Astrocyte (in vitro differentiated cells and primary cell): ENCODE data around the gene SULT1A2. TPM values are rescaled to one million over a fixed set of nuclear protein-coding genes. Genes with fewer than 3 reads are reported as not detected.

Source experiments
- DNase-seq: peaks from one replicate; pipeline ENCODE4 v3.0.0-alpha.2; 2010; ENCODE audit warnings: low read depth
- FAIRE-seq: peaks from 2 replicates; lab custom pipeline; 2011; peaks lifted over from hg19 to GRCh38; lab: Jason Lieb, UNC
- H2AFZ ChIP-seq: 2 replicates; pipeline ENCODE4 v1.6.0; 2012; ENCODE audit warnings: low read depth, low read length, inconsistent platforms
- H3K27ac ChIP-seq: 2 replicates; pipeline ENCODE4 v1.5.1; 2011; ENCODE audit warnings: low read depth, low read length, inconsistent platforms
- H3K27me3 ChIP-seq: 2 replicates; pipeline ENCODE4 v1.6.0; 2011; ENCODE audit warnings: low read length, inconsistent platforms; ENCODE audit not compliant: insufficient read depth
- H3K36me3 ChIP-seq: 2 replicates; pipeline ENCODE4 v1.5.1; 2011; ENCODE audit warnings: low read length, inconsistent platforms; ENCODE audit not compliant: insufficient read depth
- H3K4me1 ChIP-seq: 2 replicates; pipeline ENCODE4 v1.5.1; 2011; ENCODE audit warnings: low read length, inconsistent platforms; ENCODE audit not compliant: insufficient read depth
- H3K4me2 ChIP-seq: 2 replicates; pipeline ENCODE4 v1.6.0; 2012; ENCODE audit warnings: low read length, inconsistent platforms
- H3K4me3 ChIP-seq: 2 replicates; pipeline ENCODE4 v1.5.1; 2011; ENCODE audit warnings: low read depth, mild to moderate bottlenecking, low read length, inconsistent platforms; ENCODE audit not compliant: insufficient read depth
- H3K79me2 ChIP-seq: 2 replicates; pipeline ENCODE4 v1.6.0; 2012; ENCODE audit warnings: mild to moderate bottlenecking, low read length, inconsistent platforms; ENCODE audit not compliant: insufficient read depth
- H3K9ac ChIP-seq: 2 replicates; pipeline ENCODE4 v1.6.0; 2012; ENCODE audit warnings: mild to moderate bottlenecking, low read length, inconsistent platforms
- H3K9me3 ChIP-seq: 2 replicates; pipeline ENCODE4 v1.5.1; 2012; ENCODE audit warnings: low read depth, mild to moderate bottlenecking, low read length, inconsistent platforms; ENCODE audit not compliant: insufficient read depth
- H4K20me1 ChIP-seq: 2 replicates; pipeline ENCODE4 v1.6.0; 2012; ENCODE audit warnings: low read length, inconsistent platforms; ENCODE audit not compliant: insufficient read depth
- H3K27ac Mint-ChIP-seq: one replicate; pipeline ENCODE4 v1.8.0; 2021; ENCODE audit warnings: mild to moderate bottlenecking, mixed read lengths; ENCODE audit not compliant: unreplicated experiment
- H3K27me3 Mint-ChIP-seq: one replicate; pipeline ENCODE4 v1.8.0; 2021; ENCODE audit warnings: low read depth, mixed read lengths; ENCODE audit not compliant: unreplicated experiment
- H3K36me3 Mint-ChIP-seq: one replicate; pipeline ENCODE4 v1.8.0; 2021; ENCODE audit warnings: low read depth, mixed read lengths; ENCODE audit not compliant: unreplicated experiment
- H3K4me1 Mint-ChIP-seq: one replicate; pipeline ENCODE4 v1.8.0; 2021; ENCODE audit warnings: low read depth, mixed read lengths; ENCODE audit not compliant: unreplicated experiment
- H3K4me3 Mint-ChIP-seq: one replicate; pipeline ENCODE4 v1.8.0; 2021; ENCODE audit warnings: mild to moderate bottlenecking, moderate library complexity, mixed read lengths; ENCODE audit not compliant: unreplicated experiment
- H3K9me3 Mint-ChIP-seq: one replicate; pipeline ENCODE4 v1.8.0; 2021; ENCODE audit warnings: mild to moderate bottlenecking, mixed read lengths; ENCODE audit not compliant: unreplicated experiment
- EZH2 ChIP-seq: IDR thresholded peaks from 2 replicates; pipeline ENCODE4 v1.6.1; 2012; ENCODE audit warnings: mild to moderate bottlenecking, low read length, inconsistent platforms; ENCODE audit not compliant: insufficient read depth
- total RNA-seq: library from RNA; stranded (reverse); gene quantifications from 2 replicates; pipeline ENCODE4 v1.2.1, GENCODE V29; 2021
- TF ChIP-seq, protein P1 (sequence below): IDR thresholded peaks from 2 replicates; pipeline ENCODE4 v1.5.1; 2011; ENCODE audit warnings: low read depth, mild to moderate bottlenecking, inconsistent platforms, low read length, moderate library complexity; ENCODE audit not compliant: insufficient read depth

Gene SULT1A2
- total RNA-seq, 1 donor from 2014 or later = not detected

DNA sequence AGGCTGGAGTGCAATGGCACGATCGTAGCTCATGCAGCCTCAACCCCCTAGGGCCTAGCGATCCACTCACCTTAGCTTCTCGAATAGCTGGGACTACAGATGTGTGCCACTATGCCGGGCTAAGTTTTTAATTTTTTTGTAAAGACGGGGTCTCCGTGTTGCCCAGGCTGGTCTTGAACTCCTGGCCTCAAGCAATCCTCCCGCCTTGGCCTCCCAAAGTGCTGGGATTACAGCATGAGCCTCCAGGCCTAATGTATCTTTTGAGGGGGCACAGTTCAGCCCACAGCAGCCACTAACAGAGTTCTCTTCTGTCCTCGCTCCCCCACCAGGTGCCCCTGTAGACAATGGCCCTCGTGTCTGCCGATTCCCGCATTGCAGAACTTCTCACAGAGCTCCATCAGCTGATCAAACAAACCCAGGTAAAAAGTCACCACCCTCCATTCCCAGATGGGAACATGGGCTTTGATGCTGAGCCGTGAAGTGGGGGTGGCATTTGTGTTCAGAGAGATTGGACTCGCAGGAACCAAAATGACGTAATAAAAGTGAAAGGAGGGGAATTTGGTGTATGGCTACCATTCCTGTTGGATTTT is 16.0 kb downstream of the SULT1A2 start:
- TF ChIP-seq EZH2 = no peak
- TF ChIP-seq, protein P1, sequence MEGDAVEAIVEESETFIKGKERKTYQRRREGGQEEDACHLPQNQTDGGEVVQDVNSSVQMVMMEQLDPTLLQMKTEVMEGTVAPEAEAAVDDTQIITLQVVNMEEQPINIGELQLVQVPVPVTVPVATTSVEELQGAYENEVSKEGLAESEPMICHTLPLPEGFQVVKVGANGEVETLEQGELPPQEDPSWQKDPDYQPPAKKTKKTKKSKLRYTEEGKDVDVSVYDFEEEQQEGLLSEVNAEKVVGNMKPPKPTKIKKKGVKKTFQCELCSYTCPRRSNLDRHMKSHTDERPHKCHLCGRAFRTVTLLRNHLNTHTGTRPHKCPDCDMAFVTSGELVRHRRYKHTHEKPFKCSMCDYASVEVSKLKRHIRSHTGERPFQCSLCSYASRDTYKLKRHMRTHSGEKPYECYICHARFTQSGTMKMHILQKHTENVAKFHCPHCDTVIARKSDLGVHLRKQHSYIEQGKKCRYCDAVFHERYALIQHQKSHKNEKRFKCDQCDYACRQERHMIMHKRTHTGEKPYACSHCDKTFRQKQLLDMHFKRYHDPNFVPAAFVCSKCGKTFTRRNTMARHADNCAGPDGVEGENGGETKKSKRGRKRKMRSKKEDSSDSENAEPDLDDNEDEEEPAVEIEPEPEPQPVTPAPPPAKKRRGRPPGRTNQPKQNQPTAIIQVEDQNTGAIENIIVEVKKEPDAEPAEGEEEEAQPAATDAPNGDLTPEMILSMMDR = no peak
- no peaks in the 10 kb centered on the region for H3K27me3 Mint-ChIP-seq
- Histone ChIP-seq H3K9ac (no peak overlapping the region), H2AFZ (no peak overlapping the region), H3K27ac (no peak overlapping the region), H4K20me1 (peaks cover 1% of the 10 kb centered on the region), H3K9me3 (no peaks in the 10 kb centered on the region), H3K79me2 (no peaks in the 10 kb centered on the region), H3K4me3 (no peak overlapping the region), H3K4me2 (no peak overlapping the region), H3K4me1 (no peaks in the 10 kb centered on the region), H3K27me3 (no peaks in the 10 kb centered on the region), H3K36me3 (no peaks in the 10 kb centered on the region)
- H3K4me1 Mint-ChIP-seq = peaks cover 1% of the 10 kb centered on the region
- peaks cover 28% of the 10 kb centered on the region for H3K36me3 Mint-ChIP-seq
- no peak for FAIRE-seq
- no peak overlapping the region for H3K27ac Mint-ChIP-seq
- DNase-seq = no peak
- no peak overlapping the region for H3K4me3 Mint-ChIP-seq
- H3K9me3 Mint-ChIP-seq = no peaks in the 10 kb centered on the region

DNA sequence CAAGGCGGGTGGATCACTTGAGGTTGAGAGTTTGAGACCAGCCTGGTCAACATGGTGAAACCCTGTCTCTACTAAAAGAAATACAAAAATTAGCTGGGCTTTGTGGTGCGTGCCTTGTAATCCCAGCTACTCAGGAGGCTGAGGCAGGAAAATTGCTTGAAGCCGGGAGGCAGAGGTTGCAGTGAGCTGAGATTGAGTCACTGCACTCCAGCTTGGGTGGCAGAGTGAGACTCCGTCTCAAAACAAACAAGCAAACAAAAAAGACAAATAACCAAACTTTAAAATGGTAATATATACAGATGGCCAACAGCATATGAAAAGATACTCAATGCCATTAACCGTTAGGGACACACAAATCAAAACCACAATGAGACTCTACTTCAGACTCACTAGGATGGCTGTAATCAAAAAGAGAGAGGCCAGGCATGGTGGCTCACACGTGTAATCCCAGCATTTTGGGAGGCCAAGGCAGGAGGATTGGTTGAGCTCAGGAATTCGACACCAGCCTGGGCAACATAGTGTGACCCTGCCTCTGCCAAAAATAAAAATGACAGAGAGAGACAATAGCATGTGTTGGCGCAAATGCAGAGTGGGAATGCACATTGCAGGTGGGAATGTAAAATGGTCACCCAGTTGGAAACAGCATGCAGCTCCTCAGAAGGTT is 21.3 kb downstream of the SULT1A2 start:
- no peaks in the 10 kb centered on the region for H3K27me3 Mint-ChIP-seq
- Histone ChIP-seq H3K9ac (no peak overlapping the region), H3K36me3 (no peaks in the 10 kb centered on the region), H3K9me3 (no peaks in the 10 kb centered on the region), H3K27ac (no peak overlapping the region), H3K4me2 (no peak overlapping the region), H2AFZ (no peak overlapping the region), H3K27me3 (no peaks in the 10 kb centered on the region), H4K20me1 (peaks cover 31% of the 10 kb centered on the region), H3K79me2 (peaks cover 2% of the 10 kb centered on the region), H3K4me3 (no peak overlapping the region), H3K4me1 (no peaks in the 10 kb centered on the region)
- H3K4me1 Mint-ChIP-seq = peaks cover 12% of the 10 kb centered on the region
- DNase-seq (no peak), FAIRE-seq (no peak)
- no peak for TF ChIP-seq EZH2
- TF ChIP-seq, protein P1 = no peak
- no peaks in the 10 kb centered on the region for H3K9me3 Mint-ChIP-seq
- no peak overlapping the region for H3K27ac Mint-ChIP-seq
- peak overlapping the region; percentile 6 for H3K4me3 Mint-ChIP-seq
- H3K36me3 Mint-ChIP-seq = peaks cover 3% of the 10 kb centered on the region

DNA sequence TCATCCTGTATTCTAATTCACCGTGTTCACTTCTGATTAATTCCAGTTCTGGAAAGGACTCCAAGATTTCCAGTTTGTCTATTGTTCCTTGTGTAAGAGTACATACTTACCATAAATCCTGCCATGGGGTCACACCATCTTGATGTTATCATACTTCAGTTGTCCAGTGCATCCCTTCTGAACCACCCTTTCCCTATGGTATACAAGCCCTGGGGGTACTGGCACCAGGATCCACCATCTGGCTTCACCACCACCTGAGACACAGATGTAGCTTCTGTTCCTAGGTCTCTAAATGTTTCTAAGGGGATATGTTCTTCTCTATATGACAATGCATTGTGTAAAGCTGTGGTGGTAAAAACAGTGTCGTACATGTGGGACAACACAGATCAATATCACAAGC is 21.9 kb downstream of the SULT1A2 start:
- DNase-seq = no peak
- Mint-ChIP-seq H3K9me3 (no peaks in the 10 kb centered on the region), H3K4me3 (no peak overlapping the region), H3K27me3 (no peaks in the 10 kb centered on the region), H3K4me1 (peaks cover 12% of the 10 kb centered on the region), H3K36me3 (peaks cover 3% of the 10 kb centered on the region), H3K27ac (no peak overlapping the region)
- no peak for TF ChIP-seq EZH2
- TF ChIP-seq, protein P1 = no peak
- no peak overlapping the region for H3K9ac ChIP-seq
- no peaks in the 10 kb centered on the region for H3K27me3 ChIP-seq
- H3K9me3 ChIP-seq = no peaks in the 10 kb centered on the region
- no peaks in the 10 kb centered on the region for H3K4me1 ChIP-seq
- peaks cover 31% of the 10 kb centered on the region for H4K20me1 ChIP-seq
- no peak overlapping the region for H3K4me3 ChIP-seq
- no peak overlapping the region for H3K27ac ChIP-seq
- no peak overlapping the region for H2AFZ ChIP-seq
- no peak overlapping the region for H3K4me2 ChIP-seq
- H3K79me2 ChIP-seq = peaks cover 2% of the 10 kb centered on the region
- FAIRE-seq = no peak
- H3K36me3 ChIP-seq = no peaks in the 10 kb centered on the region
